Frontal cortex (tissue), 4 donors: Measurements from ENCODE around the gene UBTD1. TPM values are rescaled to one million over a fixed set of nuclear protein-coding genes. Genes with fewer than 3 reads are reported as not detected.
"Not testable (repeated sequence)": the region's sequence is repeated elsewhere in the genome, so short reads cannot be mapped to it uniquely, and the experiment has no call there.

Experiments
- DNase-seq, 2 donors: peaks; one replicate each; pipeline ENCODE4 v3.0.0; 2012; ENCODE audit warnings: low spot score in 2 of 2
- FAIRE-seq: peaks from 2 replicates; lab custom pipeline; 2012; peaks lifted over from hg19 to GRCh38; lab: Jason Lieb, UNC
- total RNA-seq: library from RNA; depleted of rRNA; stranded (reverse); fragments of >200 nt; gene quantifications from one replicate; pipeline ENCODE4 v1.2.3, GENCODE V29; 2014
- donor health status: control.
- donor health status: control.
- donor health status: control.

Gene UBTD1
- total RNA-seq, 1 donor from 2014 or later: 1.6 TPM

DNA sequence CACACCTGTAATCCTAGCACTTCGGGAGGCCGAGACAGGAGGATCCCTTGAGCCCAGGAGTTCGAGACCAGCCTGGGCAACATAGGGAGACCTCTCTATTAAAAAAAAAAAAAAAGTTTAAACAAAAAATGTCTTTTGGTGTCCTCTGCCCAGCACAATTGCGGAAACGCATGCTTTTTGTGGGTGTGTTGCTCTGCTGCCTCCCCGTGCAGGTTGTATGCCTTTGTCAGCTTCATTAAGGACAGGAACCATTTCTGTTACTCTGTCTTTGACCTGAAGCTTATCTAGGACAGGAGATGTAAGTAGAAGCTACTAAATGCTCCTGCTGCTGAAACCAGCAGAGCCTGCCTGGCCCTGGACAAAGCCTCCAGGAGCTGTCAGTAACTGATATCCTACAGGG lies 52.5 kb downstream of the UBTD1 start:
- no peak for DNase-seq
- FAIRE-seq: no peak

DNA sequence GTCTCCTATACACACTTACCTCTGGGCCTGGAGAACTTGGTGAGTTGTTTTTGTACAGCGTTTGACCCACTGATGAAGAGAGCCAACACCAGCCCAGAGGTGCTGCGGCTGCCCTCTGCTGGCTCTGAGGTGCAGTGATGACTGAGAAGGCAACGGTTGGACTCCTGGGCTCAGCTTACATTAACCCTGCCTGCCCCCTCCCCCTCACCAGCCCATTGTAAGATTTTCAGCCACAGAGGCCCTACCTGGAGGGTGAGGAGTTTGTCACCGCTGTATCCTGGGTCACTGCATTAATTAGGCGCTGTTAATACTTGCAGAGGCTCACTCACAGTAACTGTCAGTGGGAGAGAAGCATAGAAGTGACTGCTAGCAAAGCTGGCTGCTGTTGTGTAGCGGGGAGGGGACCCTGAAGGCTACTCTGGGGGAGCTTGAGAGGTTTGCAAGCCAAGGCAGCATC lies 54.9 kb downstream of the UBTD1 start:
- no peak for FAIRE-seq
- peak in 1 of 2 donors; percentile 56 for DNase-seq

DNA sequence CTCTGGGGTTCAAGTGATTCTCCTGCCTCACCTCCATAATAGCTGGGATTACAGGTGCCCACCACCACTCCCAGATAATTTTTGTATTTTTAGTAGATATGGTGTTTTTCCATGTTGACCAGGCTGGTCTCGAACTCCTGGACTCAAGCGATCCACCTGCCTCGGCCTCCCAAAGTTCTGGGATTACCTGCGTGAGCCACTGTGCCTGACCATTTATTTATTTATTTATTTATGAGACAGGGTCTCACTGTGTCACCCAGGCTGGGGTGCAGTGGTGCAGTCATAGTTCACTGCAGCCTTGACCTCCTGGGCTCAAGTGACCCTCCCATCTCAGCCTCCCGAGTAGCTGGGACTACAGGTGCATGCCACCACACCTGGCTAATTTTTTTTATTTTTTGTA lies 55.6 kb downstream of the UBTD1 start:
- DNase-seq, FAIRE-seq: not testable (repeated sequence)

DNA sequence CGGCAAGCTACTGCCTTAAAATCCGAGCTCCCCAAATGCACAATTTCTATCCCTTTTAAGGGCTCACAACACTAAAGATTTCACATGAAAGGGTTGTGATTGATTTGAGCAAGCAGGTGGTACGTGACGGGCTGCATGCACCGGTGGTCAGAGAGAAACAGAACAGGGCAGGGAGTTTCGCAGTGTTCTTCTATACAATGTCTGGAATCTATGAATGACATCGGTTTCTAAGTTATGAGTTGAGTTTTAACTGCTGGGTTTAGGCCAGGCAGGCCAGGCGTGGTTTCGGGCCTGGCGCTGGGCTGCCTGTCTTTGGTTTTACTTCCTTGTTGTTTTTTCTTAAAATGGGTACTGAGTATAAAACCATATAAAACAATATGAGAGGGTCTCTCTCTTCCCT lies 56.8 kb downstream of the UBTD1 start:
- FAIRE-seq, DNase-seq: not testable (repeated sequence)

DNA sequence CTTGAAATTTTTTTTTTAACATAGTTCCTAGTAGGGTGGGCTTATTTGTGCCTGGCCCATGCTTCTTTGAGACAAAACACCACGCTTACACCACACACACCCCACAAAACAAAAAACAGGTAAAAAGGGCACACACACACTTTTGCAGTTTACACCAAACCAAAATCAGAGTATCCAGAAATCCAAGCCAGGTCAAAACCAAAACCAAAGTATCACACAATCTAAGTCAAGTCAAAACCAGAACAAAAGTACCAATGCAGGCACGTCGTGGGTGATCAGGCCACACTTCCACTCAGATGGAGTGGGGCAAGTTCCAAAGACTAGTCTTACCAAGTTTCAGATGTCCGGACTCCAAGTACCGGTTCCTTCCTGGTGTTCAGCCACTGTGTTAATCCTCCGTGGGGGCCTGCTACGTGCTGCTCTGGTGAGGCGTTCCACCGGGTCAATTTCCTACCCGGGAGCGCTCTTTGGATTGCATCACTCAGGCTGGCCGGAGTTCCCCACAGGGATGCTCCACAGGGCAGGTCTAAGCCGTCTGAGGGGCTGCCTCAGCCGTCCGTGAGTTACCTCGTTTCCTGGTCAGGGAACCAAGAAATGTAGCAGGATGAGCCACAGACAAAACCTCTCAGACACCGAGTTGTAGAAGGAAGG lies 62.1 kb downstream of the UBTD1 start:
- not testable (repeated sequence) for DNase-seq, FAIRE-seq

DNA sequence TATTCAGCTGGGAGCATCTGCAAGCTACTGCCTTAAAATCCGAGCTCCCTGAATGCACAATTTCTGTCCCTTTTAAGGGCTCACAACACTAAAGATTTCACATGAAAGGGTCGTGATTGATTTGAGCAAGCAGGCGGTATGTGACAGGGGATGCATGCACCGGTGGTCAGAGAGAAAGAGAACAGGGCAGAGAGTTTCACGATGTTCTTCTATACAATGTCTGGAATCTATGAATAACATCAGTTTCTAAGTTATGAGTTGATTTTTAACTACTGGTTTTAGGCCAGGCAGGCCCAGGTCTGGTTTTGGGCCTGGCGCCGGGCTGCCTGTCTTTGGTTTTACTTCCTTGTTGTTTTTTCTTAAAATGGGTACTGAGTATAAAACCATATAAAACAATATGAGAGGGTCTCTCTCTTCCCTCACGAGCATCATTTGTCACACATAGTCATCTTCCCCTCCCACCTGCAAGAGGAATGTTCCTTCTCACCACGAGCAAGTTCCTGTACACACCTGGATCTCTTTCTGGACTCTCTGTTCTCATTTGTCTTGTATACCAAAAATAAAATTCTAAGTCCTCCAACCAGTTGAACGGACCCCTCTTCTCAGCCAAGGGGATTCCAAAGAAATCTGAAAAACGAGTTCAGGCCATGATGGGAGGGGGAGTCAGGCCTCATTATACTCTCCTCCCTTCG lies 62.8 kb downstream of the UBTD1 start:
- FAIRE-seq, DNase-seq: not testable (repeated sequence)

DNA sequence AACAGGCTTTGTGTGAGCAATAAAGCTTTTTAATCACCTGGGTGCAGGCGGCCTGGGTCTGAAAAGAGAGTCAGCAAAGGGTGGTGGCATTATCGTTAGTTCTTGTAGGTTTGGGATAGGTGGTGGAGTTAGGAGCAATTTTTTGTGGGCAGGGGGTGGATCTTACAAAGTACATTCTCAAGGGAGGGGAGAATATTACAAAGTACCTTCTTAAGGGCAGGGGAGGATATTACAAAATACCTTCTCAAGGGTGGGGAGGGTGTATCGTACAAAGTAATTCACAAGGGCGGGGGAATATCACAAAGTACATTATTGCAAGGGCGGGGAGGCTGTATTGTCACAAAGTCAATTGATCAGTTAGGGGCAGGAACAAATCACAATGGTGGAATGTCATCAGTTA lies 63.6 kb downstream of the UBTD1 start:
- DNase-seq, FAIRE-seq: not testable (repeated sequence)

DNA sequence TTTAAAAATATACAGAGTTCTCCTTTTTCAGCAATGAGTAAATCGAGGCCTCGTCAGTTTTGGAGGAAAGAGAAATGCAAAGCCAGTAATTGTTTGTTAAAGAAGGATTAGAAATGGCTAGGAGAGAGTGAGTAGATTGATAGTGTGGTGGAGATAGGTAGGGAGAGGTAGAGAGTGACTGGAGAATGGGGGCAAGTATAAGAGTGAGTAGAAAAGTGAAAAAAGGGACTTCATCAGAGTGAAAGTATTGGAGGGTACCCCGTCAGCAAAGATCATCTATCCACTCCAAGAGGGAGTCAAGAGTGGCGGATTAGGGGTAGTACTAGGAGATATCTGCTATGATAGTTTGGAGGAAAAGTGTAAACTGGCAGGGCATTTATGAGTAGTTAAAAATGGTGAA lies 64.6 kb downstream of the UBTD1 start:
- FAIRE-seq: no peak
- DNase-seq: no peak

DNA sequence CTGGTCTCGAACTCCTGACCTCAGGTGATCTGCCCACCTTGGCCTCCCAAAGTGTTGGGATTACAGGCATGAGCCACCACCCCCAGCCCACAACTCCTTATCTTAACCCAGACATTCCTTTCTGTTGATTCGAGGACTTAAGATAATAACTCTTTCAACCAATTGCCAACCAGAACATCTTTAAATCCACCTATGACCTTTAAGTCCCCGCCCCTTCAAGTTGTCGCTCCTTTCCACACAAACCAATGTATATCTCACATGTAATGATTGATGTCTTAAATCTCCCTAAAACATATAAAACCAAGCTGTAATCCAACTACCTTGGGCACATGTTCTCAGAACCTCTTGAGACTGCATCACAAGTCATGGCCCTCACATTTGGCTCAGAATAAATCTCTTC lies 66.1 kb downstream of the UBTD1 start:
- DNase-seq (no peak), FAIRE-seq (no peak)

DNA sequence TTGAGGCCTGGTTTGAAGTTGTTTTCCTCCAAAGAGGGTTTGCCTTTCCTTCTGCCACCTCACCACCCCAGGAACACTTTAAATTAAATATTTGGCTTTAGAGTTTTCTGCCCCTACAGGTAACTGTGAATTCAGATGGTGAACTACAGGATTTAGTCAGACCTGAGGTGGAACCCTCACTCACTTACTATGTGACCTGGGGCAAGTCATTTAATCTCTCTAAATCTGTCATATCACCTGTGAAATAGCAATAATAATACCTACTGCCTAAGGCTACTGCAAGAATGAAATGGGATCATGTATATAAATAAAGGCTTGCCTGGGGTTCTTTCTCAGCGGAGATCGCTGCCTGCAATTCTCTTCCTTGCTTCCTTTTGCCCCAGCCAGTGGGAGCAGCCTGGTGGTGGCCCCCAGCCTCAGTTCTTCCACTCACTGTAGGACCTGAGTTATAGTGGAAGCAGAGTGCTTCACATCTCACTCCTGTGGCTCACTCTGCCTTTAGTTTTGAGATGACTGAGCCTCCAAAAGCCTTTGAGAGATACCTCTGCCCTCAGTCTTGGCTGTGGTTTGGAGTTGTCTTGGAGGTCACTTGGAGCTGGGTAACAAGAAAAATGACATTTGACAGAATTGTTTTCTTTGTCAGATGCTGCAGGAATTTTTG lies 67.7 kb downstream of the UBTD1 start:
- FAIRE-seq (no peak), DNase-seq (no peak)

DNA sequence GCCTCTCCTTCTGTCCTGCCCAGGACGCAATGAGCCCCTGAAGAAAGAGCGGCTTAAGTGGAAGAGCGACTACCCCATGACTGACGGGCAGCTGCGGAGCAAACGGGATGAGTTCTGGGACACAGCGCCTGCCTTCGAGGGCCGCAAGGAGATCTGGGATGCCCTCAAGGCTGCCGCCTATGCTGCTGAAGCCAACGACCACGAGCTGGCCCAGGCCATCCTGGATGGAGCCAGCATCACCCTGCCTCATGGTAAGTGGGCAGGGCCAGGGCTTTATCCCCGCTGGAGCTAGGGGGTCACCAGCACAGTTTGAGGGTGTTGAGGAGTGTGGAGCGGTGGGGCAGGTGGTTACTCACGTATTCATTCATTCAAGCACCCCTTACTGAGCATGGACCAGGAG lies 69.2 kb downstream of the UBTD1 start:
- DNase-seq (no peak), FAIRE-seq (no peak)

DNA sequence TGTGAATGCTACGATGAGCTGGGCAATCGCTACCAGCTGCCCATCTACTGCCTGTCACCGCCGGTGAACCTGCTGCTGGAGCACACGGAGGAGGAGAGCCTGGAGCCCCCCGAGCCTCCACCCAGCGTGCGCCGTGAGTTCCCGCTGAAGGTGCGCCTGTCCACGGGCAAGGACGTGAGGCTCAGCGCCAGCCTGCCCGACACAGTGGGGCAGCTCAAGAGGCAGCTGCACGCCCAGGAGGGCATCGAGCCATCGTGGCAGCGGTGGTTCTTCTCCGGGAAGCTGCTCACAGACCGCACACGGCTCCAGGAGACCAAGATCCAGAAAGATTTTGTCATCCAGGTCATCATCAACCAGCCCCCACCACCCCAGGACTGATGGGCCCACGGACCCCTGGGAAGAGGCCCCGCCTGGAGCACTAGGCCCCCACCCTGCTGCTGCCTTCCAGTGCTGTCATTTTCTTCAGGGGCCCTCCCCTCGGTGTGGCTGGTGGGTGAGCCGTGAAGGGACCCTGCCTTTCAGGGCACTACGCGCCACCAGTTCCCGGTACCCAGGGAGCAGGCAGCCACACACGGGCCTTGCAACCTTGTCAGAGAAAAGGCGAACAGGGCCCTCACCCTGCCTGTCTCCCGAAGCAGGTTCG lies 71.5 kb downstream of the UBTD1 start:
- DNase-seq (no peak), FAIRE-seq (no peak)

DNA sequence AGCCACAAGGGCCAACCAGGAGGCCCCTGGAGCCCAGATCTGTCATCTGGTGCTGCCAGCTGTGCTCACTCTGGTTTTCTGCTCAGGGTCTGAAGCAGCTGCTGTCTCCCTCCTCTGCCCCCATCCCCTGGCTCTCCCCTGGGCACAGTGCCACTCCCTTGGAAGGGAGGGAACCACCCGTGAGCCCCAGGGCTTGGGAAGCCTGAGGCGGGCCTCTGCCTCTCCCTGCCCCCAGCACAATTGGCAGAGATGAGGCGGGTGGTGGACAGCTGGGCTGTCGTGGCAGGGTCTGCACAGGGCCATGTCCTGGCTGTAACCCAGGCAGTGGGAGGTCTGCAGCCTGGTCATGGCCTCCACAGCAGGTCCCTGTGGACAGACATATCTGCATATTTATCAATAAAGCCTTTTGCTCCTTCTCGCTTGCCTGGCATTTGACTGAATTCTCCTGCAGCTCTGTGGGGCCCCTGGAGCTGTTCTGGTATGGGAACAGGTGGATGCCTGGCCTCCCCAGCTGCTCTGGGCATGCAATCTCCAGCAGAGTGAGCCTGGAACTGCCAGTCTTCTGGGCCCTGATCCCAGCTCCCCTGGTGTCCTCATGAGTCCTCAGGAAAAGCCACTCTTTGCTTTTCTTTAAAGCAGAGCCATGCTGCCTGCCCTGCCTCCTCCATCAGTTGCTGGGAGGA lies 72.2 kb downstream of the UBTD1 start:
- FAIRE-seq (no peak), DNase-seq (no peak)

DNA sequence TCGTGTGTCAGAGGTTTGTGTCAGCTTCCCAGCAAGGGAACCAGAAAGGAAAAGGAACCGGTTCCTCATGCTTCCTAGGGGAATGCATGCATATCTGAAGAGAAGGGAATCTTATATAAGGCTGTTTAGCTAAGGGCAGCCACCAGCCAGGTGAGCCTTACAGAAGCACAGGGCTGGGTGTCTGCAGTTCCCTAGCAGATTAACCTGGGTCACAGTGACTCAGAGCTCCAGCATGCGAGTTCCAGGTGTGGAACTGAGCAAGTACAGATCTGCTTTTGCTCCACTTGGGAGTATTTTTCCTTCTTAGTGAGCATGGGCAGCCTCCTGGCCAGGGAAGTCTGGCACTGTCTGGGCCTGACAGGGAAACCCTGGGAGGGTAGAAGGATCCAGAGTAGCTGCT lies 72.9 kb downstream of the UBTD1 start:
- FAIRE-seq (no peak), DNase-seq (no peak)

DNA sequence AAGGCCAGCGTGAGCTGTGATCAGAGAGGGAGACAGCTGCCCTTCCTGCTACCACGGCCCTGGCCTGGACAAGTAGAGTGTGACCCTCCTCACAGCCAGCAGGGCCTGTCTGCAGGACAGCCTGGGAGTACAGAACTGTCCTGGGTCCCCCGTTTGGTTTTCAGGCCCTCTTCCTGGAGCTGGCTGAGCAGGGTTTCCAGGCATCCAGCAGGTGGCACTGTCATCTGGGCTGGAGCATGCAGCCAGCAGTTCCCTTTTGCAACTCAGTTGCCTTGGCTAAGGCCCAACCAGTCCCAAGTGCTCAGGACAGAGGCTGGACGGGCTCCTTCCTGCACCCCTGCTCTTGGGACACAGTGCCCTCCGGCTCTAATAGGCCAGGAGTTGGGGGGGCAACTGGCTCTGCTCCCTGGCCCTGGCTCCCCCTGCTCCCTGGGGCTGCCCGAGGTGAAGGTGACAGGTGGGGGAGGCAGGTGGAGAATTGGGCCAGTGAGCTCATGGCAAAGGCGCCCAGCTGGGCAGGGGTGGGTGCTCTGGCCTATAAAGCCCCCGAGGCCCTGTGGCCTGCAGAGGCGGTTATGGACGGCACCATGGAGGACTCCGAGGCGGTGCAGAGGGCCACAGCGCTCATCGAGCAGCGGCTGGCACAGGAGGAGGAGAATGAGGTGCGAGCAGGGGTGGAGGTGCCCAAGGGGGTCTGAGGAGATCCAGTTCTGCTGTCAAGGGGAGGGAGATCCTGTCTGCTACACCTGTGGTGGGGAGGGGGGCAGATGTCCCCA lies 73.7 kb downstream of the UBTD1 start, which contains the start of gene ANKRD2:
ANKRD2 (plus strand) TSS at position 566 of the 776 bp plus-strand sequence; CDS start at position 576, 10 bp downstream.
- DNase-seq (peak; percentile 76 to 81), FAIRE-seq (no peak)

DNA sequence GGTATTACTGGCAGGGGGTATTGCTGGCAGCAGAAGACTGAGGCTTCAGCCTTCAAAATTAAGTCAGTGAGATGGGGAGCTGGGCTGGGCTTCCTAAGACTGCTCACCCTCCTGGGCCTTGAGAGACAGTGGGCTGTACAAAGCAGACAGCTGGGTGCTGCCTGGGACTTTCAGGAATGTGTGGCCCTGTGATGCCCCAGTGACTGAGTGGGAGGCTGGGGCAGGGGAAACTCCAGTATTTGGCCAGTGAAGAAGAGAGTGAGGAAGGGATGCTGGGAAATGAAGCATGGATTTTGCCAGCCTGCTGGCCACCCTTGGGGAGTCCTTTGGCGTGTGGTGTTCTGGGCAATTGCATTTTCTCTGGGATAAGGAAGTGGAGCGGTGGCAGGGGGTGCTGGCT lies 74.3 kb downstream of the UBTD1 start:
- no peak for DNase-seq
- no peak for FAIRE-seq

DNA sequence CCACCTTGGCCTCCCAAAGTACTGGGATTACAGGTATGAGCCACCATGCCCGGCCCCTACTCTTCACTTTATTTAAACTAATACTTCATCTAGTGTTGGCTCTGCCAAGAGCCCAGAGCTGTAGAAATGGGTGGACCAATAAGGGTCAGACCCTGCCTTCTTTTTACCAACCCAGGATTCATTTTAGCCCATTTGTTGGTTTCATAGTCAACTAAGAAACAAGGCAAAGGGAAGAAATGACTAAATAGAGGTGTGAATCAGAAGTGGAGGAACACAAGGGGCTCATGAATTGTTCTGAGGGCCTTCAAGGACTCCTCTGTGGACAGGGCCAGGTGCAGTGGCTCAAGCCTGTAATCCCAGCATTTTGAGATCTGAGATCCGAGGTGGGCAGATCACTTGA lies 74.9 kb downstream of the UBTD1 start:
- FAIRE-seq: no peak
- DNase-seq: no peak

DNA sequence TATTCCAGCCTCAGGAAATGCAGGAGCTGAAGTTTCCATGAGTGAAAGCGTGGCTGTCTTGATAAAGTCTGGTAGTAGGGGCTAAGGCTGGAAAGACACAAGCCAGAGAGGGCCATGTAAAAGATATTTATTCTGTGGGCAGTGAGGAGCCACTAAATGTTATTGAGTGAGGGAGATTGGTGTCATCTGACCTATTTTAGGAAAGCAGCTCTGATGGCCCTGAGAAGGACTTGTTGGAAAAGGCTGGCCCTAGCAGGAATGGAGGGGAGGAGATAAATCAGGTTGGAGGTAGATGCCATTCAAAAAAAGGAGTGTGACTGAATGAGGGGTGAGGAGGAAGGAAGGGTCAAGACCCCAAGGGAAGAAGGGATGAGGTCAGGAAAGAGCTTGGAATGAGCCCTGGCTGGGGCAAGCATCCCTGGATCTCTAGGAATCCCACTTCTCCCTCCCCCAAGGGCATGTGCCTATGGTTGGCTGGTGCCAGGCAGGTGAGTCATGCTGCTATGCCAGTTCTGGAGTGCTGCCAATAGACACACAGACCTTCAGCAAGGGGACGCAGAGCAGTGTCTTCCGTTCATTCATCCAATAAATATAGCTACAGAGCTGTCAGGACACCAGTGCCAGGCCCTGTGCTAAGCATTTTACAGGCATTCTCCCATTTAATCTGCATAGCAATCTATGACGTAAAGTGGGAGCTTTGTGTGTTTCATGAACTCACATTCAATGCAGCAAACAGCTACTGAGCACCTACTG lies 75.8 kb downstream of the UBTD1 start:
- no peak for DNase-seq
- no peak for FAIRE-seq
